ENCODE data around the gene SRP68.

The SRP68 gene

GRCh38 chr17:75998327-75998795, 74.0 kb downstream of the SRP68 start:
- DNase-seq (ENCODE audit: low spot score): no peak

GRCh38 chr17:75996665-75997590, 75.4 kb downstream of the SRP68 start:
- DNase-seq (ENCODE audit: low spot score): no peak

- no peak for DNase-seq (ENCODE audit: low spot score)
These were observed 76.9 kb downstream of the SRP68 start for GRCh38 chr17:75995385-75995925.

GRCh38 chr17:75994802-75995370, 77.4 kb downstream of the SRP68 start:
- no peak for DNase-seq (ENCODE audit: low spot score)

- no peak for DNase-seq (ENCODE audit: low spot score)
These were observed 80.9 kb downstream of the SRP68 start for GRCh38 chr17:75991396-75991795.

Measured in hematopoietic multipotent progenitor cell treated with erythropoietin and hydrocortisone succinate and interleukin-3 and kit ligand, for 15 days (in vitro differentiated cells).